Measurements from ENCODE around the gene DROSHA. TPM values are rescaled to one million over a fixed set of nuclear protein-coding genes. Genes with fewer than 3 reads are reported as not detected.
A peak's percentile ranks its signal among the peaks of the same experiment; 100 is the strongest.

DROSHA gene
- 10 to 100 TPM; 44.9 to 55.9 (median 50.5) TPM for total RNA-seq
- 78.6 TPM for total RNA-seq (2013)

- WGBS (ENCODE audit: insufficient coverage): under 1% methylated on average over 52 of the region's 52 CpGs
- ATAC-seq: peak; percentile 96 to 99 (median 98)
- H3K36me3 Mint-ChIP-seq: peaks cover 2% of the 10 kb centered on the region
- TF ChIP-seq CTCF (IDR thresholded peaks at IDR 0.05): no peak
- peak within 1 kb of the TSS; percentile 94 to 95 for H3K27ac Mint-ChIP-seq
- intact Hi-C loops (cut with micrococcal nuclease): loop anchor here (5.0 kb wide), 1 partner anchor 560 kb away; no protein-coding TSS in a partner anchor
- Histone ChIP-seq H3K27me3 (ENCODE audit: control insufficient read depth, insufficient read depth, low read length) (no peaks in the 10 kb centered on the region), H3K27ac (ENCODE audit: low read length) (peak within 1 kb of the TSS; percentile 65), H3K4me3 (ENCODE audit: low read length) (peak within 1 kb of the TSS; percentile 92), H3K9me3 (ENCODE audit: control insufficient read depth, insufficient read depth, low read length) (no peaks in the 10 kb centered on the region), H3K4me1 (ENCODE audit: control insufficient read depth, insufficient read depth, low read length) (peaks cover 25% of the 10 kb centered on the region), H3K36me3 (ENCODE audit: control insufficient read depth, insufficient read depth, low read length) (peaks cover 34% of the 10 kb centered on the region)
- H3K27me3 Mint-ChIP-seq (ENCODE audit: low read depth in 2 of 2): no peaks in the 10 kb centered on the region
- peak within 1 kb of the TSS; percentile 98 for H3K4me3 Mint-ChIP-seq
- peak; percentile 86 to 96 for DNase-seq
- peaks cover 53 to 64% of the 10 kb centered on the region in 2 donors for H3K4me1 Mint-ChIP-seq
- H3K9me3 Mint-ChIP-seq: no peaks in the 10 kb centered on the region
These were observed at the start of gene DROSHA, which contains the start of gene C5orf22 for GRCh38 chr5:31531888-31532547. TSS of gene DROSHA (minus strand) at chr5:31532093. CDS start at chr5:31529059, 3,034 bp downstream. TSS of gene C5orf22 (plus strand) at chr5:31532301. CDS start at chr5:31532393, 92 bp downstream.

GRCh38 chr5:31579558-31579957, 47.7 kb upstream of the DROSHA start:
- H3K4me1 ChIP-seq (ENCODE audit: control insufficient read depth, insufficient read depth, low read length): no peaks in the 10 kb centered on the region
- no peaks in the 10 kb centered on the region for H3K36me3 Mint-ChIP-seq
- TF ChIP-seq CTCF (IDR thresholded peaks at IDR 0.05): no peak
- H3K27me3 ChIP-seq (ENCODE audit: control insufficient read depth, insufficient read depth, low read length): no peaks in the 10 kb centered on the region
- H3K4me3 ChIP-seq (ENCODE audit: low read length): no peak overlapping the region
- 92% methylated on average over 2 of the region's 2 CpGs for WGBS (ENCODE audit: insufficient coverage)
- no peaks in the 10 kb centered on the region for H3K4me1 Mint-ChIP-seq
- H3K27me3 Mint-ChIP-seq (ENCODE audit: low read depth in 2 of 2): peaks cover 12 to 20% of the 10 kb centered on the region in 2 donors
- no peak for DNase-seq
- H3K9me3 Mint-ChIP-seq: no peaks in the 10 kb centered on the region
- no peak overlapping the region for H3K4me3 Mint-ChIP-seq
- H3K9me3 ChIP-seq (ENCODE audit: control insufficient read depth, insufficient read depth, low read length): no peaks in the 10 kb centered on the region
- no peak overlapping the region for H3K27ac ChIP-seq (ENCODE audit: low read length)
- no peaks in the 10 kb centered on the region for H3K36me3 ChIP-seq (ENCODE audit: control insufficient read depth, insufficient read depth, low read length)
- ATAC-seq: no peak
- H3K27ac Mint-ChIP-seq: no peak overlapping the region
- intact Hi-C loops (cut with micrococcal nuclease): no loop called here

GRCh38 chr5:31577438-31577837, 45.5 kb upstream of the DROSHA start:
- Histone ChIP-seq H3K9me3 (ENCODE audit: control insufficient read depth, insufficient read depth, low read length) (no peaks in the 10 kb centered on the region), H3K27ac (ENCODE audit: low read length) (no peak overlapping the region), H3K4me1 (ENCODE audit: control insufficient read depth, insufficient read depth, low read length) (no peaks in the 10 kb centered on the region), H3K36me3 (ENCODE audit: control insufficient read depth, insufficient read depth, low read length) (no peaks in the 10 kb centered on the region), H3K27me3 (ENCODE audit: control insufficient read depth, insufficient read depth, low read length) (no peaks in the 10 kb centered on the region), H3K4me3 (ENCODE audit: low read length) (no peak overlapping the region)
- ATAC-seq: no peak
- intact Hi-C loops (cut with micrococcal nuclease): no loop called here
- no peak overlapping the region for H3K4me3 Mint-ChIP-seq
- H3K4me1 Mint-ChIP-seq: no peaks in the 10 kb centered on the region
- no peaks in the 10 kb centered on the region for H3K9me3 Mint-ChIP-seq
- no peaks in the 10 kb centered on the region for H3K36me3 Mint-ChIP-seq
- TF ChIP-seq CTCF (IDR thresholded peaks at IDR 0.05): no peak
- DNase-seq: no peak
- no peak overlapping the region for H3K27ac Mint-ChIP-seq
- H3K27me3 Mint-ChIP-seq (ENCODE audit: low read depth in 2 of 2): peaks cover 10 to 17% of the 10 kb centered on the region in 2 donors
- WGBS (ENCODE audit: insufficient coverage): 94% methylated on average over 2 of the region's 3 CpGs
